Measurements from ENCODE around the gene AP1M1.

The AP1M1 gene

DNA sequence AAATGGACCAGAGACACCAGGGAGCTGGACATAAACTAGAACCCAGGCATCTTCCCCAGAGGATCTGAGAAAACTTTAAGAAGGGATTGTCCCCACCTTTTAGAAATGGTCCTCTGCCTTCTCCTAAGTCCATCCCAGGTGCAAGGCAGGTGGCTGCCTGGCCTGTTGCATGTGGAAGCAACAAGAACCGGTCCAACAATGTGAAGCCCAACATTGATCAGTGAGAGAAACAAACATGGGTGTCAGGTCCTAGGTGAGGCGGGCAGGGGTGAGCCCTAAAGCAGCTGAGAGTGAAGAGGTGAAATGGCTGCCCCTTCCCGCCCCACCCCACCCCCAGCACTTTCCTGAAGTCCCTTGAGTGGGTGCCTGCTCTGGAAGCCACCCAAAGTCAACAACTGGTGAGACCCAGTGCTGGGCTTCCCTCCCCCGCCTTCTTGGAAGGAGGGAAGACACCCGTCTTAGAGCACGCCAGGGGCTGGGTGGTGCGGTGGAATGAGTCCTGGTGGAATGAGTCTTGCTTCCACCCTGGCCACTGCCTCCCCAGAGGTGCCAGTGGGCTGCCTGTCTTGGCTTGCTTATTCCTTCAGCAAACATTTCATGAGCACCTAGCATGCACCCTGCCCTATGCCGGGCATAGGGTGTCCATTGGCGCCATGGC, 1.7 kb downstream of the AP1M1 start:
- peak overlapping the region; percentile 92 for H3K4me2 ChIP-seq
- H3K9me3 ChIP-seq = no peaks in the 10 kb centered on the region
- 0 out of 2 replicates have a peak overlapping the region, but pooled peaks have one; percentile 92 for H3K9ac ChIP-seq
- no peak overlapping the region for H3K27ac ChIP-seq
- no peak overlapping the region for H3K4me3 ChIP-seq
- H3K27me3 ChIP-seq = no peaks in the 10 kb centered on the region
- TF ChIP-seq Cebpa-rat (IDR thresholded peaks at IDR 0.05) = no peak
- H3K36me3 ChIP-seq = peaks cover 49% of the 10 kb centered on the region
- peaks cover 54% of the 10 kb centered on the region for H4K20me1 ChIP-seq
- H3K4me1 ChIP-seq = peaks cover 52% of the 10 kb centered on the region

DNA sequence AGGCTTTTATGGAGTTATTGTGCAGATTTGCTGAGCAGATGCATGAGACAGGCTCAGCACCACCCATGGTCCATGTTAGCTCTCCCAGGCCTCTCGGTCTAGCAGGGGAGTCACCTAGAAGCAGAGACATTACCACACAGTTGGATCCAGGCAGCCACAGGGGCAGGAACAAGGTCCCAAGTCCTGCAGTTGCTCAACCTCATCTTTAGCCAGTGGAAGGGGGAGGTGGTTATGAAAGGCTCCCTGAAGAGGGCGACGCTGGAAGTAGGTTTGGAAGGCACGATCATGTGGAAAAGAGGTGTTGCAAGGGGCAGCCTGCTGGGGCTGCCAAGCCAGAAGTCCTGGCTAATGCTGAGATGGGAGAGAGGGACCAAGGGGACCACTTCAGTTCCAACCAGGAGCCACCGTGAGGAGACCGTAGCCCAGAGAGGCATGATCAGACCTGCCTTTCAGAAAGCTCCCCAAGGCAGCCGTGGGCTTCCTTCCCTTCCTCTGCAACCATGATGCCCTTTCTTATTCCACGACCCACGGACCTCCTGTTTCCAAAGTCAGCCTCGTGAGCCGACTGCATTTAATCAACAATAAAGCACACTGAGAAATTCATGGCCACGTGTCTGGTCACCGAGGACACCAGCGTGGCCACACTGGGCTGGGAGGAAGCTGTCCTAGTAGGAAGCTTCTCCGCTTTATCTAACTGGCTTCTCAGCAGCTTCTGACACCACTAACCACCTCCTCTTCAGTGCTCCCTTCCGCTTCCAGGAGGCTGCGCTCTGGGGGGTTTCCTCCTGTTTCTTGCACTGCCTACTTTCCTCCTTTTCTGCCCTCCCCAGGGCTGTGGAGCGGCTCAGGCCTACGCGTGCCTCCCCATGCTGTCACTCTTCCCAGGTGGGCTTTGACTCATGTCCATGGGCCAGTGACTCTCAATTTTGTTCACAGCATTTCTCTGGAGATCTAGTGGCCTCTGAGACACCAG, 2.6 kb downstream of the AP1M1 start:
- Histone ChIP-seq H4K20me1 (peaks cover 54% of the 10 kb centered on the region), H3K4me2 (peak overlapping the region; percentile 12; the same call in 1 of the 2 replicates), H3K4me1 (peaks cover 52% of the 10 kb centered on the region)

DNA sequence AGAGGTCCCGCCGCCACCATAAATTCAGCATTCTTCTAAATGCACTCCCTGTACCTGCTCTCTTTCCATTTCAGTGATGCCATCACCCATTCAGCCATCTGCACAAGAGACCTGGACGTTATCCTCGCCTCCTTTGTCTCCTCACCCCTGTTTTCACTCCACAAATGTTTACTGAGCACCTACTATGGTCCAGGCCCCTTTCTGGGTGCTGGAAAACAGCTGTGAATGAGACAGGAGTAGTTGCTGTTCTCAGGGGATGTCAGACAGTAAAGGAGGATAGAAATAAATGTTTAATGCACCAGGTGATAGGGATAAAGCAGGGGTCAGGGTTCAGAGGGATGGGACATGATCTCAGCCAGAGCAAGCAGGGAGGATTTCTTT, 3.3 kb downstream of the AP1M1 start:
- Histone ChIP-seq H3K36me3 (peaks cover 63% of the 10 kb centered on the region), H3K9me3 (no peaks in the 10 kb centered on the region), H3K4me3 (no peak overlapping the region), H3K27me3 (no peaks in the 10 kb centered on the region), H4K20me1 (peaks cover 57% of the 10 kb centered on the region), H3K27ac (no peak overlapping the region), H3K4me1 (peaks cover 52% of the 10 kb centered on the region), H3K4me2 (no peak overlapping the region), H3K9ac (no peak overlapping the region)
- TF ChIP-seq Cebpa-rat (IDR thresholded peaks at IDR 0.05) = no peak

More for the DNA sequence above, 2.6 kb downstream of the AP1M1 start:
- H3K9me3 ChIP-seq = no peaks in the 10 kb centered on the region
- H3K9ac ChIP-seq = peak overlapping the region; percentile 34; the same call in 1 of the 2 replicates
- H3K36me3 ChIP-seq = peaks cover 56% of the 10 kb centered on the region
- no peak for TF ChIP-seq Cebpa-rat (IDR thresholded peaks at IDR 0.05)
- no peaks in the 10 kb centered on the region for H3K27me3 ChIP-seq
- no peak overlapping the region for H3K27ac ChIP-seq
- H3K4me3 ChIP-seq = no peak overlapping the region

- no peaks in the 10 kb centered on the region for H3K27me3 ChIP-seq
- H3K4me2 ChIP-seq = no peak overlapping the region
- H3K36me3 ChIP-seq = peaks cover 79% of the 10 kb centered on the region
- no peak overlapping the region for H3K9ac ChIP-seq
- no peak for TF ChIP-seq Cebpa-rat (IDR thresholded peaks at IDR 0.05)
- H3K4me3 ChIP-seq = no peak overlapping the region
- H3K27ac ChIP-seq = no peak overlapping the region
- H3K4me1 ChIP-seq = peaks cover 41% of the 10 kb centered on the region
- H3K9me3 ChIP-seq = no peaks in the 10 kb centered on the region
- peaks cover 69% of the 10 kb centered on the region for H4K20me1 ChIP-seq
Observed at GRCh38 chr19:16202320-16203255, 4.9 kb downstream of the AP1M1 start.

DNA sequence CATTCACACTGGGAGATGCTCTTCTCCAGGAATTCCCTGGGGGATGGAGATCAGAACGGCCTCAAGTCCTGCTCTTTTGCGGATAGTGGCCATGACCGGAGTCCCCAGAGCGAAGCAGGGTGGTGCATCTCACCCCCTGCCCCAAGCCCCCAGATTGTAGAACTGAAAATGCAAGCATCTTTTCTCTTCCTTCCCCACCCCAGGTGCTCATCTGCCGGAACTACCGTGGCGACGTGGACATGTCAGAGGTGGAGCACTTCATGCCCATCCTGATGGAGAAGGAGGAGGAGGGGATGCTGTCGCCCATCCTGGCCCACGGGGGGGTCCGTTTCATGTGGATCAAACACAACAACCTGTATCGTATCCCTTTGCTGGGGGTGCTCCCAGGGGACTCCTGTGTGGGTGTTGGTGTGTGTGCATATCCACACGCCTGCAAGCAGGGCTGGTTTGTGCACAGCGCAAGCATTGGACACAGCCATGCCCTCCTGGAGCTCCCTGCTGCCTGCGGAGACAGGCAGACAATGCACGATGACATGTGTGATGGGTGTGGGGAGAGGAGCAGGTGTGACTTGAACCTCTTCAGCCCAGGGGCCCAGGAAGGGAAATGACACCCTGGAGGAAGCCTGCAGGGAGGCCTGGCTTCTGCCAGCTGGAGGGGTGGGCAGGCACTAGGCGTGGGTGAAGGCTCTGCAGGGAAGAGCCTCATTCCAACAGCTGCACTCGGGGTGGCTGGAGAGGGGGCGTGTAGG, 5.7 kb downstream of the AP1M1 start:
- Histone ChIP-seq H3K4me1 (peaks cover 39% of the 10 kb centered on the region), H3K36me3 (peaks cover 87% of the 10 kb centered on the region), H3K9me3 (no peaks in the 10 kb centered on the region), H3K9ac (no peak overlapping the region), H3K4me2 (no peak overlapping the region), H3K27me3 (no peaks in the 10 kb centered on the region), H3K4me3 (no peak overlapping the region), H4K20me1 (peaks cover 68% of the 10 kb centered on the region), H3K27ac (no peak overlapping the region)
- TF ChIP-seq Cebpa-rat (IDR thresholded peaks at IDR 0.05) = no peak

DNA sequence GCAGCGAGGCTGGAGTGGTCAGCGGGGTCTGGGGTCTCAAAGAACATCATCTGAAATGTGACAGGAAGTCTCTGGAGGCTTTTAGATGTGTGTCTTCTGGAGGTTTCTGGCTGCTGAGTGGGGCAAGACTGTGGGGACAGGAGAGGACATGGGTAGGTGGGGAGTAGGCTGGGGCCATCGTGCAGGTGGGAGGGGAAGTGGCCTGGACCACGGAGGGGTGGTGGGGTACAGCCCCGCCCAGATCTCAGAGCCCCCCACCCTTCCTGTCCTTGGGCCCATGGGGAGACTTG, 6.2 kb downstream of the AP1M1 start:
- Histone ChIP-seq H3K9me3 (no peaks in the 10 kb centered on the region), H3K4me1 (peaks cover 34% of the 10 kb centered on the region), H4K20me1 (peaks cover 63% of the 10 kb centered on the region), H3K36me3 (peaks cover 93% of the 10 kb centered on the region), H3K4me2 (no peak overlapping the region), H3K27me3 (no peaks in the 10 kb centered on the region), H3K4me3 (no peak overlapping the region), H3K9ac (no peak overlapping the region), H3K27ac (no peak overlapping the region)
- no peak for TF ChIP-seq Cebpa-rat (IDR thresholded peaks at IDR 0.05)

DNA sequence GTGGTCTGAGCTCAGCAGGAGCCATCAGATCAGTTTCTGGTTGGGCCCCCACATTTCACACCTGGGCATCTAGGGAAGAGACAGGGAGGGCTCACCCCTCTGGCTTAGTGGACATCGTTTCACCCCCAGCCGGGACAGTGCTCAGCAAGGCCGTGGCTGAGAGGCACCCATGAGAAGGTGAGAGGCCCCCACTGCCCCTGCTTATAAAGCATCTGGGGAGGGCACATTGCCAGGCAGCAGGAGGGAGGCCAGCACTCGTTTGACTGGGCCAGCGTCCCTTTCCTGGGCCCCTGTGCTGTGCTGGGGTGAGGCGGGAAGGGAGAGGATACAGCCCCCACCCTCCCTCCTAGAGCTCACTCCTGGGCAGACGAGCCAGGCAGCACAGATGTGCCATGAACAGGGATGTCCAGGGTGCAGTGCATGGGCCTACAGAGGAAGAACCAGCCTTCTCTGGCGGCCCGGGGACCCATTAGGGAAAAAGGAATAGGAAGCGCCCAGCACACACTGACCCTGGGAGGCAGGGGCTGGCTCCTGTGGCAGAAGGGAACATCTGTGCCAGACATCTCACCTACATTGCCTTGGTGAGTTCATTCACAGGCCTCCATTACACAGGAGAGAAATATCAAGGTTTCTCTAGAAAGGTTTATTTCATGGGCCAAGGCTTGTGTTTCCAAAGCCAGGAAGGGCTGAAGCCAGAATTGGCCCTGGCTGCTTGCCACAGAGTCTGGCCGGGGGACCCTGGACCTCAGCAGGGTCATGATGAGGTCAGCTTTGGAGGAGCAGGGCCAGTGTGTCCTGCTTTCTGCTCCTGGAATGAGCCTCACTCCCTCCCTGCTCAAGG, 7.7 kb downstream of the AP1M1 start:
- Histone ChIP-seq H3K27ac (no peak overlapping the region), H3K4me2 (no peak overlapping the region), H3K4me1 (peaks cover 20% of the 10 kb centered on the region; the same call in 1 of the 2 replicates), H3K9ac (no peak overlapping the region), H3K4me3 (no peak overlapping the region), H4K20me1 (peaks cover 50% of the 10 kb centered on the region), H3K9me3 (no peaks in the 10 kb centered on the region), H3K27me3 (no peaks in the 10 kb centered on the region), H3K36me3 (peaks cover 98% of the 10 kb centered on the region)
- TF ChIP-seq Cebpa-rat (IDR thresholded peaks at IDR 0.05) = no peak

DNA sequence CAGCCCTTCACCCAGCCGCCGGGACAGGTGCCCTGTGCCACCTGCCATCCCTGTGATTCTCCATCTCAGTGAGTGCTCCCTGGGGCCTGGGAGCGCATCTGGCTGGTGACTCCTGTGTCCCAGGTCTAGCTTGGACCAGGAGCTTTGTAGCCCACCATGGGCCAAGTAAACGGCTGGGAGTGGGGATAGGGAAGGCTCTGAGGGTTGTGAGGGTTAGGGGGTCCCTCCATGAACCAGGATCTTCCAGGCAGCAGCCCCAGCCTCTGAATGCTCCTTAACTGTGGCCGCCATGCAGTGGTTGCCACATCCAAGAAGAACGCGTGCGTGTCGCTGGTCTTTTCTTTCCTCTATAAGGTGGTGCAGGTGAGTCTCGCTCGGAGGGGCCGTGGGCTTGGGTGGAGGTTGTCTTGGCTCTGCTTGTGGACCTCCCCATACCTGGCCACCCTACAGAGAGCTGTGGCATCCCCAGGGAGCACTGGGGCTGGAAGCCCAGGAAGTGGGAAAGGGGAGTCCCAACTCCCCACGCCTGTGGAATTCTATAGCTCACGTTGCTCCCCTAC, 8.4 kb downstream of the AP1M1 start:
- Histone ChIP-seq H3K27ac (no peak overlapping the region), H3K4me1 (peaks cover 20% of the 10 kb centered on the region; the same call in 1 of the 2 replicates), H4K20me1 (peaks cover 43% of the 10 kb centered on the region), H3K9me3 (no peaks in the 10 kb centered on the region), H3K36me3 (peaks cover 98% of the 10 kb centered on the region), H3K27me3 (no peaks in the 10 kb centered on the region), H3K9ac (no peak overlapping the region), H3K4me2 (no peak overlapping the region), H3K4me3 (no peak overlapping the region)
- no peak for TF ChIP-seq Cebpa-rat (IDR thresholded peaks at IDR 0.05)

Measured in BLaER1 (cell line).